Stimulated activated CD4-positive, alpha-beta T cell treated with anti-CD3 and anti-CD28 coated beads, Interleukin-12 subunit alpha, Interleukin-12 subunit beta, amount 100 ng/mL, for 4 hours (primary cell): Measurements from ENCODE around the gene TMEM63A.
"Not testable (repeated sequence)": the region's sequence is repeated elsewhere in the genome, so short reads cannot be mapped to it uniquely, and the experiment has no call there.

Experiments
- DNase-seq: peaks from one replicate; pipeline ENCODE4 v3.0.0-alpha.2; 2020

Gene TMEM63A

DNA sequence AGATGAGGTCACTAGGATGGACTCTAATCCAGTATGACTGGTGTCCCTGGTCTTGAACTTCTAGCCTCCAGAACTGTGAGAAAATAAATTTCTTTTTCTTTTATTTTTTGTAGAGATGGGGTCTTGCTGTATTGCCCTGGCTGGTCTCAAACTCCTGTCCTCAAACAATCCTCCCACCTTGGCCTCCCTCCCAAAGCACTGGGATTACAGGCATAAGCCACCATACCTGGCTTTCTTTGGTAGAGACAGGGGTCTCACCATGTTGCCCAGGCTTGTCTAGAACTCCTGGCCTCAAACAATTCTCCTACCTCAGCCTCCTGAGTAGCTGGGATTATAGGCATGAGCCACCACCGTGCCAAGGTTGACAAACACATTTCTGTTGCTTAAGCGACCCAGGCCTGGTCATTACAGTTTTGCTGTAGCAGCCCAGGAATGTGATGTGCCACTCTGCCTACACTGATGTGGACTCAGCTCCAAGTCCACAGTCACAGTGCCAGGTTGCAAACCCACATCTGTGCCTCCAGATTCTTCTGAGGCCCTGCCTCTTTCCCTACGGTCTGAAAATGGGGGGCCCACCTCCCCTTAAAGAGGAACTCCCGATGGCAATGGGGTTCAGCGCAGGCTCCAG, 25.9 kb upstream of the TMEM63A start:
- no peak for DNase-seq

DNA sequence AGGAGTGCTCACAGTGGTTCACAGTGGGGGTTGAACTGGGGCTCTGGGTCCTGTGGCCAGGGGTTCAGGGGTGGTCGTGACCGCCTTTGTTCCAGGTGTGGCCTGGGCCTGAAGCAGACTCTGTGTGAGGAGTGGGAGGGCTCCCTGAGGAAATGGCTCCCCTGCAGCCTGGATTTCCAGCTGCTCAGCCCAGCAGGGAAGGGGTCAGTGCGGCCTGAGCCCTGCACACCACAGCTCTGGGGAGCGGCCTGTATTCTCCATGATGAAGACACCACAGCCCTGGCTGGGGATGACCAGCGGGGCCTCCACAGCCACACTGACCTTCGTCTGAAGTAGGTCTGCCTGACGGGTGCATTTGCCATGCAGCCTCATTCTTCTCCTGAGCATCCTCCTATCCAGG, 25.2 kb upstream of the TMEM63A start:
- DNase-seq, result no peak

DNA sequence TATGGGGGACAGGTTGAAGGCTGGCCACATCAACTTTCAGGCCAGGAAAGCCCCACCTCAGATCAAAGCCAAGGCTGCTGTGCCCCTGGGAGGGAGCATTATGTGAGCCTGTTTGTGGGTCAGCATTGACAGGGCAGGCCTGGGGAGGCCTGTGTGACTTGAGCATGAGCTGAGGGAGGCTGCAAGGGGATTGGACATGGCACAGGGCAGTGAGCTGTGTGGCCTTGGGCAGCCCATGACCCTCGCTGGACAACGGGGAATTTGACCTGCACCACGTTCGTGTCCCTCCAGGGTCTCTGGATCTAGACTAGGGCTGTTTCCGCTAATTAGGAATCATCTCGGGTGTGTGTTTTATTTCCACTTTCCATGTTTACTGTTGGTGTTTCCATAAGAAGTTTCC, 24.3 kb upstream of the TMEM63A start:
- DNase-seq, result no peak

DNA sequence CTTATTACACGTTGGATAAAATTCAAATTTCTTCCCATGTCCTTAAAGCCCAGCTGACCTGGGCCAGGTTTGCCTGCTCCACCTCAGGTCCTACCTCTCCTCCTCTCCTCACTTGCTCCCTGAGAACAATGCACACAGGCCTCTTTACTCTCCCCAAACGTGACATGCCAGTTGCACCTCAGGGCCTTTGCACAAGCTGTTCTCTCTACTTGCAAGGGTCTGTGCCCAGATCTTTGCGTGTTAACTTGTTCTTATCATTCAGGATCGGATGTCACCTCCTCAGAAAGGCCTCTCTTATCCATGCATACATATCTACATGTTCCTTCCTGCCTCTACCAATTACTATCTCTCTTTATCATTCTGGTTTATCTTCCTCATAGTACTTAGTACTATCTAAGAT, 21.4 kb upstream of the TMEM63A start:
- DNase-seq, result no peak

DNA sequence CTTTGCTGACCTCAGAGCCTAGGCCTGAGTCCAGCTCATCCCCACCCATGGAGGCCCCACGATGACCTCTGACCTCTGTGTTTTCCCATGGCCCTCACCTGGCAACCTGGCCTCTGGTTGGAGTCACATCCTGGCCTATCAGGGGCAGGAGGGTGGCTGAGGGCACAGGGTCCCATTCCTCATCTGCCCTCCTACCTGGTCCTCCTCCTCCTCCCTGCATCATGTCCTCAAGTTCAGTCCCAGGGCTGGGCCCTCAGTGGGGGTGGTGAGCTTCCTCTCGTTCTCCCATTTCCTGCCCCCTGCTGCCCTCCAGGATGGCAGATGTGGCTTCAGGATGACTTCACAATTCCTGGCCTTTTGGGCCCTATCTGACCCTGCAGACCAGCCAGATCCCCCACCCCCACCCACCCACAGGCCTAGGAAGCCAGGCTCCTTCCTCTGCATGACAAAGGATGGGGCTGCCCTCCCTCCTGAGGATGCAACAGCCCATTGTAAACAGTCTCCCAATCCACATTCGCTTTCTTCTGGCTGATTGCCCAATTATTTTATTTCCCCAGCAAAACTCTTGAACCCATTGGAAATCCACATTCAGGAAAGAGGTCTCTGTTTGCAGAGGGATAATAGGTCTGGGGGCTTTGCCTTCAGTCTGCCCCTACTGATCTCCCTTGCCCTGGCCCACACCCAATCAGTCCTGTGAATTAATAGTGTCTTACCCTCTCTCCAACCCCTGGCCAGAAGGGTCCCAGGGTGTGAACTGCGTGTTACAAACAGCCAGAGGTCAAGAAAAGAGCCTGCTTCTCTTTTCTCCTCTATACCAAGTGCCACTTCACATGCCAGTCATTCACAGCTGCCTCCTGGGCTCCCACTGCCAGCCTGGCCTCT, 17.1 kb upstream of the TMEM63A start:
- DNase-seq, result no peak

DNA sequence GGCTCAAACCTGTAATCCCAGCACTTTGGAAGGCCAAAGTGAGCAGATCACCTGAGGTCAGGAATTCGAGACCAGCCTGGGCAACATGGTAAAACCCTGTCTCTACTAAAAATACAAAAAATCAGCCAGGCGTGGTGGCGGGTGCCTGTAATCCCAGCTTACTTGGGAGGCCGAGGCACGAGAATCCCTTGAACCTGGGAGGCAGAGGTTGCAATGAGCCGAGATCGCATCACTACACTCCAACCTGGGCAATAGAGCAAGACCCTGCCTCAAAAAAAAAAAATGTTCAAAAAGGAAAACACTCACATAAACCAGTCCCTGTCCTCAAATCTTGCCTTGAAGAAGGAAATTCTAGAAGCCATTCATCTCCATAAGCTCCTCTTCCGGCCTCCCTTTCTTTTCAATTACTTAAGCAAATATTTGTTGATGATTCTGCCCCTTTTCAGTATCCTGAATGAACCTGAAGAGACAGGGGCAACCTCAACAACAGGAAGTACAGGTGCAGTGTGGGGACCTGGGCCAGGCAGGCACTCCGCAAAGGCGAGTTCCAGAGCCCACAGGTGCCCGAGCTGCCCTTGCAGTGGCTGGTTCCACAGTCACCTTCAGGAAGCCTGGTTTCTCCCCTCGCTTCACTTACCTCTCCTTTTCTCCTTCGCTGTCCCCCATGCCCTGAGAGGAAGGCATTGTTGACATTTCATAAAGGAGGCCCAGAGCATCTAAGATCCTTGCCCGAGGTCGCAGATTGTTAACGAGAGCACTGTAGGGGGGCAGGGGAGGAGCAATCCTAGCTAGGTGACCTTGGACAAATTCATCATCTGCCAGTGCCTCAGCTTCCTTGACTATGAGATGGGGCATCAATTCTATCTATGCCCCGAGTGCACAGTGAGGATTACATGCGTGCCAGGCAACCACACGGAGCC, 15.7 kb upstream of the TMEM63A start:
- no peak for DNase-seq

DNA sequence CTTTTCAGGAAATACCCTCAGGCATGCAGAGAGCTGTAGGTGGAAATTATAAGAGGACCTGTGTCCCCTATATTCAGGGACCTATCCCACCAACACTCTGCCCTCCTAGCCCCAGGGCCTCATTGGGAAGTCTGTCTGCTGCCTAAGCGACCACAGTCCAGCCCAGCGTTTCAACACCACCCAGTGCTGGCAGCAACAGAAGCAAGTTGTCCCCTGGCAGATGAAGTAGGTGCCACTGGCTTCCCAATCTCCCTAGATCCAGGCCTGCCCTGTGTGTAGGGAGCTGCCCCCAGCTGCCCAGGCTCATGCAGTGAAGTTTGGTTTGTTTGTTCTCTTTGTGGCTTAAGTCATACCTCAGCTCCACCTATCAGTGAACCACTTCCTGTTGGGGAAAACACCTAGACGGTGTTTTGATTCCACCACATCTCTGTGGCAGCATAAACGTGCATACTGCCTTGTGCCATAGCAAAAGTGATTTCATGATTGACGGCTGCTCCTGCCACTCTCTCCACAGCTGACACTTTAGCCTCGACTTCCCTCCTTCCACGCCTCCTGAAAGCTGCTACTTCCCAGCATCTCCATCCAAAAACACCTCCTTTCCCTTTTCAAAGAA, 14.9 kb upstream of the TMEM63A start:
- peak; percentile 32 for DNase-seq

DNA sequence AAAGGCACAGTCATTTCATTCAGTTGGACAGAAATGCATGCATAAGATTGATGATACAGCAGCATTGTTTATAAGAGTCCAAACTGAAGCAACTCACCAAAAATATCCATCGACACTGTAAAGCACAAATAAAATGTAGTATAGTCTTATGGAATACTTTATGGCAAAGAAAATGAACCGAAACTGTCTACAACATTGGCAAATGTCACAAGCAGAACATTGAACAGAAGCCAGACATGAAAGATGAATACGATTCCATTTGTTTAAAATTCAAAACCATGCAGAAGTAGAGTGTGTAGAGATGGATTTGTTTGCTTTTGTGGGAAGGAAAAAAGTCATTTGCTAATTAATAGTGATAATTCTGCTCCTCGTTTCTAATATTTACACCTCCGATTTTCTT, 14.3 kb upstream of the TMEM63A start:
- DNase-seq, result no peak

DNA sequence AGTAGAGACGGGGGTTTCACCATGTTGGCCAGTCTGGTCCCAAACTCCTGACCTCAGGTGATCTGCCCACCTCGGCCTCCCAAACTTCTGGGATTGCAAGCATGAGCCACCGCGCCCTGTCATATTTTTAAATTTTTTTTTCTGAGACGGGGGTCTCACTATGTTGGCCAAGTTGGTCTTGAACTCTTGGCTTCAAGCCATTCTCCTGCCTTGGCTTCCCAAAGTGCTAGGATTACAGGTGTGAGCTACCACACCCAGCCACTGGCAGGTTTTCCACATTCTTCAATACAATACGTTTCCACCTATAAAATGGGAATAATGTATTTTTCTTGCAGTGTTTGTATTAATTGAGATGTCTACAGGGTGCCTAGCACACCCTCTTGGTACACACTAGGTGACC, 10.1 kb upstream of the TMEM63A start:
- no peak for DNase-seq

DNA sequence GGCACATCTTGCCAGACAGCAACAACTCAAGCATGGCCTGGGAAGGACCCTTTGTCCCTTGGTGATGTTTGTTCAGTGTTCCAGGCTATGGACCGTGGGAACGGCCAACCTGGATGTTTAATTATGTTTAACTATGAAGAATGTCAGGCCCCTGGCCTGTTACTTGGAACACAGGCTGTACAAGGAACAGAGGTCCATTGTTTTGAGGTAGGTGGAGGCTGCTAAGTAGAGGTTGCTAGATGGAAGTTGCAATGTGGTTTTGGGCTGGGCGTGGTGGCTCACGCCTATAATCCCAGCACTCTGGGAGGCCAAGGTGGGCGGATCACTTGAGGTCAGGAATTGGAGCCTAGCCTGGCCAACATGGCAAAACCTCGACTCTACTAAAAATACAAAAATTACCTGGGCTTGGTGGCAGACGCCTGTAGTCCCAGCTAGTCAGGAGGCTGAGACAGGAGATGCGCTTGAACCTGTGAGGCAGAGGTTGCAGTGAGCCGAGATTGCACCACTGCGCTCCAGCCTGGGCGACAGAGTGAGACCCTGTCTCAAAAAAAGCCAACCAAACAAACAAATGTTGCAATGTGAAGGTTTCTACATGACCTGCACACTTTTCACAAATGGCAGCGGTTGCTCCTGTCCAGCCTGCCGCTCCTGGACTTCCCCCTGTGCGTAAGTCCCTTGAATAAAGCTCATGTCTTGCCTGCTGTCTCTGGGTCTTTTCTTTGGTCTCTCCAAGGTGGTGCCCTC, 9.2 kb upstream of the TMEM63A start:
- no peak for DNase-seq

DNA sequence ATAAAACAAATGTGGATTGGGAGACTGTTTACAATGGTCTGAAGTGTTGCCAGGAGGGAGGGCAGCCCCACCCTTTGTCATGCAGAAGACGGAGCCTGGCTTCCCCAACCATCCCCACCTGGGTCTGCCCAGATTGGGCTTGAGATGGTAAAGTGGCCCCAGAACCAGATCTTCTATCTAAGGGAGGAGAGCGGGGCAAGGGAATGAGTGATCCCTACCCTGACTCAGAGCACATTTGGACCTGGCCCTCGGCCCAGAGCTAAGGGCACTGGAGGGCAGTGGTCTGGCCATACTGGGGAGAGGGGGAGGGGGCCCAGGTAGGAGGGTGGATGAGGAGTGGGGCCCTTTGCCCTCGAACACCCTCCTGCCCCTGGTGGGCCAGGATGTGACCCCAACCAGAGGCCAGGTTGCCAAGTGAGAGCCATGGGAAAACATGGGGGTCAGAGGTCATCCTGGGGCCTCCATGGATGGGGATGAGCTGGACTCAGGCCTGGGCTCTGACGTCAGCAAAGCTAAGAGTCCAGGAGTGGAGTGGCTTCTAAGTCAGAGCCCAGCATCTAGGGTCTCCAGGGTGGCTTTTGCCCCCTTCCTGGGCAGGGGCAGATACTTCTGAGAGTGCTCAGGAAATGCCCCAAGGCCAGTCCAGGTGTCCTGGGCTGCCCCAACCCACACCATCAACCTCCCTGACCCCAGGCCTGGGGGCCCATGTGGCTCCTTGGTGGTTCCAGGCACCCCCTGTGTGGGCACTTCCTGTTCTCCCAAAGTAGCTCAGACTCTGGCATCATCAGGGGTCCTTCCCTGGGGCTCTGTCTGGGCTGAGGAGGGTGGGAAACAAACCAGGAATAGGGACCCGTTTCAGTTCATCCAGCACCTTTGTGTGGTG, 8.4 kb upstream of the TMEM63A start:
- no peak for DNase-seq

DNA sequence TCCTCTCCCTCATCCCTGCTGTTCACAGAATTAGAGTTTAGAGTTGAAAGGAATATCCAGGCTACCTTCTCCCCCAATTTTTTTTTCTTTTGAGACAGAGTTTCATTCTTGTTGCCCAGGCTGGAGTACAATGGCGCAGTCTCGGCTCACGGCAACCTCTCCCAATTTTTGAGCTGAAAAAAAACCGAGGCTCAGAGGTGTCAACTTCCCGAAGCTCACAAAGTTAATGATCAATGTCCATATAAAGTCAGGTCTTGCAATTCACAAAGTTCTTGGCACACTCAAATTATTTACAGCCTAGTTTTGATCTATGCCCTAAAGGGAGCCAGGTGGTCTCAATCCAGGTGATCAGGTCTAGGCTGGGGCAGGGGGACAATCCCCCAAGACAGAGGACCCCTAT, 7.6 kb upstream of the TMEM63A start:
- DNase-seq, result no peak

DNA sequence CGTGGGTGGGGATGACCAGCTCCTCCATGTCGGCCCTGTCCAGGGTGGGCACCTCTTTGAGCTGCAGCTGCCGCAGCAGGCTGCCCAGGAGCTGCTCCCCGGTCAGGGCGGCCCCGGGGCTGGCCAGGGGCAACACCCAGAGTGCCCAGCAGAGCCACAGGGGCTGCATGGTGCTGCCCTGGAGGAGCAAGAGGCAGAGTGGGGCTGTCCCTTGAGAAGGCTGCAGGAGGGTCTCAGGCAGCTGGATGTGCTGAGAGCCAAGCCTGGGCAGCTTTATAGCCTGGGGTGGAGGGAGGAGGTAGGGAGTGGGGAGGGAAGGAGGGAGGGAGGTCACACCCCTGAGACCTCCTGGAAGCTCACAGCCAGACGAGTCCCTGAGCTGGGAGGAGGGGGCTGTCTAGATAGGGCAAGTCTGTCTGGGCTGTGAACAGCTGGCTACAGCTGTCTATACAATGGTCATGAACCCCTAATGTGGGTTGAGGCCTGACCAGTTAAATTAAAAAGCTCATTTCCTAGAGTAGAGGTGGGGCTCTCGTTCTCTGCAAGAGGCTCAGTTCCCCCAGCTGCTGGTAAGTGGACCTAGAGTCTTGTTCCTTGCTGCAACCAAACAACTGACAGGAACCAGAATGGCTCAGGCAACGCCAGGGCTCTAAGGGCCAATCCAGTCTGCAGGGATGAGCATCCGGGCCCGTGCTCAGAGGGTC, 6.9 kb upstream of the TMEM63A start, which contains the start of gene LEFTY1:
LEFTY1 (minus strand) TSS at position 249 of the 704 bp plus-strand sequence; CDS start at position 169, 80 bp downstream.
- DNase-seq, result no peak

DNA sequence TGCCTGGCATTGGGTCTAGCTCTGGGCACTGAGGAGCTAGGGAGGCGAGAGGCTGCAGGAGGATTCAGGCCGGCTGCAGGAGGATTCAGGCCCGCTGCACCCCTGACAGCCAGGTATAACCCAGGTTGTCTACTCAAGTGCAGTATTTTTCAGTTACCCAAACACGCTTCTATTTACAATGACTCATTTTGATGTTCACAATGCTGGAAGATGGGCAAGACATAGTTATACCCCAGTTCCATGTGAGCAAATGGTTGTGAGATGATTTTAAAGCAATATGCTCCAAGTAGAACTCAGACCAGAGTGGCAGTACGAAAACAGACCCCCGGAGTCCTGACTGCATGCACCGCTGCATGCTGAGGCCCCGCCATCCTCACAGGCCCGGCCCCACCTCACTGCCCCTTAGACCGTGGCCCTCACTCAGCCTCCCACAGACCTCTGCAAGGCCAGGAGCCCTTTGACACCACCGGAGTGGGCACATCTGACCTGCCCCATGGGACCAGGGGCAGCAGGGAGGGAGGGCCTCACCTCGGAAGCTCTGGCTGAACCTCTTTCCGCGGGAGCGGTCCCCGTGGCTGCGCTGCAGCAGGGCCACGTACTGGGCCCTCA, 6.2 kb upstream of the TMEM63A start:
- DNase-seq, result no peak

DNA sequence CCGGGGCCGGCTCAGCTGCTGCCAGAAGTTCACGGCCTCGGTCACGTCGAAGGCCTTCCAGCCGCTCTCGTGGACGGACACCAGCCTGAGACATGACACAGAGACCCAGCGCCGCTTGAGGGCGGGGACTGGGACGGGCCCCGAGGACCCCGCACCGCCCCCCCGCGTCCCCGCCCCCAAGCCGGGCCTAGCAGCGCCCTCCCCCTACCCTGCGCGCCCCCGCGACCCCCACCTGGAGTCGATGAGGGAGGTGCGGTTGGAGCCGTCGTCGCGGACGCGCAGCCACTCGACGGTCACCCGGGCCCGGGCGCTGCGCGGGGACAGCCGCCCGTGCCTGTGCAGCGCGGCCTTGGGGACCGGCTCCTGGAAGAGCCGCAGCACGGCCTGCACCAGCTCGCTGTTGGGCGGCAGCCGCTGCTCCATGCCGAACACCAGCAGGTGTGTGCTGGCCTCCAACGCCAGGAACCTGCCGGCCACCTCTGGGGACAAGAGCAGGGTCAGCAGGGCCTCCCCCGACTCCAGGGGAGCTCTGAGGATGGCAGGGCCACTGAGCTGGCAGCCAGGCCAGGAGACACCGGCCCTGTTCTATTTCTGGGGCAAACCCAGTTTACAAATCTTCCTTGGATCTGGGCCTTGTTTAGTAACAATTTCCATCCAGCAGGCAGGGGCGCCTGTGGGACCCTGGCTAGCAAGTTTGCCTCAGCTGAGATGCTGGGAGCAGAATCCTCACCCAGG, 5.5 kb upstream of the TMEM63A start:
- not testable (repeated sequence) for DNase-seq

DNA sequence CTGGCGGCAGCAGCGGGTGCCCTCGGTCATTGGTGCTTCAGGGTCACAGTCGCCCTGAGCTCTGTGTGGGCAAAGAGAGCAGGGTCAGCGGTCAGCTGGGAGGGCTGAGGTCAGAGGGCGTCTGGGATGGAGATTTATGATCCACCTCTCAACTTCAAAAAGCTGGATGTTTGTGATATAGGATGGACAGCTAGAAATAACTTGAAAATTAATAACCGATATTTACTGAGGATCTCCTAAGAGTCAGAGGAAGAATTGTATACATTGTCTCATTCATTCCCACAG, 4.8 kb upstream of the TMEM63A start:
- no peak for DNase-seq

DNA sequence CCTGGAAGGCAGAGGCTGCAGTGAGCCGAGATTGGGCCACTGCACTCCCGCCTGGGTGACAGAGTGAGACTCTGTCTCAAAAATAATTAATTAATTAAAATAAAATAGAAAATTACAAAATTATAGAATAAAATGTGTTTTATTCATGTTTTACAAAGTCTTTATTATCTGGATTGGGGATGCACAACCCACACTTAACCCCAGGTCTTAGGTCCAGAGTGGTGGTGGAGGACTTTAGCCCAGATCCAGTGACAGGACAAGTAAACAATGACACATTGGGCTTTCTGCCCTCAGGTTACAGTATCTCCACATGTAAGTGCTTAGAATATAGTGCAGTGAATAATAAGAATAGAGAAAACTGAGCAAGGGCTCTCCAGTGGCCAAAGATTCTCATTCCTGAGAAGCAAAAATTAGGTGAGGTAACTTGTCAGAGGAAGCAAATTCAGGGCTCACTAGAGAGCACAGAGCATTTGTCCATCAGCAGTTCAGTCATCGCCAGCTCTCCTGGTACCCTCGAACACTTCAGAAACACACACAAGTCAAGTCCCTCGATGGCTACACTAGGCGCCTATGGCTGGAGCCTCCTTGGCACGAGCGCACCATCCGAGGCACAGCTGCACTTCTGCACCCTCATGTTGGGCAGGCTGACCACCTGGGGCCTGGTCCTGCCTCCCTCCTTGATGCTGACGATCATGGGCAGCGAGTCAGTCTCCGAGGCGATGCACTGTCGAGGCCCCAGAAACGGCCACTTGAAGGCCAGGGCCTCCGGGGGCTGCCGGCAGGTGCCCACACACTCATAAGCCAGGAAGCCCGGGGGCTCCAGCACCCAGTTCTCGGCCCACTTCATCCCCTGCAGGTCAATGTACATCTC, 4.2 kb upstream of the TMEM63A start:
- DNase-seq, result no peak

DNA sequence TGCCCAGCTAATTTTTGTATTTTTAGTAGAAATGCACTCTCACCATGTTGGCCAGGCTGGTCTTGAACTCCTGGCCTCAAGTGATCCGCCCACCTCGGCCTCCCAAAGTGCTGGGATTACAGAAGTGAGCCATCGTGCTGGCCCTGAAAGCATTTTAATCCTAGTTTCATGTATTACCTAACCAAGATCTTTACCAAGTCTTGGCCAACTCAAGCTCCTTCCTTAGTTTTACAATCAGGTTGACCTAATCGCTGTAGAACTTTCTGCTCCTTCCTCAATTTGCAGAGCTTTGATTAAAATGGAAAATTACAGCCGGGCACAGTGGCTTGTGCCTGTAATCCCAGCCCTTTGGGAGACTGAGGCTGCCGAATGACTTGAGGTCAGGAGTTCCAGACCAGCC, 3.2 kb upstream of the TMEM63A start:
- DNase-seq, result no peak
